Femur (tissue), 1 donor: ENCODE results near the gene CAMKK2.
"Not testable (repeated sequence)": the region's sequence is repeated elsewhere in the genome, so short reads cannot be mapped to it uniquely, and the experiment has no call there.

Experiments
- DNase-seq: peaks from one replicate; pipeline ENCODE4 v3.0.0-alpha.2; 2017

Gene CAMKK2

GRCh38 chr12:121219353-121219986 lies 77.0 kb downstream of the CAMKK2 start:
- no peak for DNase-seq

- no peak for DNase-seq
These were observed 77.7 kb downstream of the CAMKK2 start for GRCh38 chr12:121218588-121219352.

GRCh38 chr12:121217761-121218160 lies 78.7 kb downstream of the CAMKK2 start:
- DNase-seq = no peak

GRCh38 chr12:121217063-121217462 lies 79.4 kb downstream of the CAMKK2 start:
- no peak for DNase-seq

- DNase-seq = no peak
These were observed 80.4 kb downstream of the CAMKK2 start for GRCh38 chr12:121216102-121216501.

- DNase-seq = no peak
These were observed 81.4 kb downstream of the CAMKK2 start for GRCh38 chr12:121214855-121215745.

- no peak for DNase-seq
These were observed 82.2 kb downstream of the CAMKK2 start for GRCh38 chr12:121214166-121214777.

GRCh38 chr12:121212875-121213274 lies 83.6 kb downstream of the CAMKK2 start:
- no peak for DNase-seq

- peak; percentile 90 for DNase-seq
These were observed 86.6 kb downstream of the CAMKK2 start, which contains the start of gene P2RX4 for GRCh38 chr12:121209624-121210572. P2RX4 (plus strand) TSS chr12:121210129; CDS start chr12:121210165, 36 bp downstream.

GRCh38 chr12:121209221-121209620 lies 87.3 kb downstream of the CAMKK2 start:
- no peak for DNase-seq

GRCh38 chr12:121208571-121208970 lies 87.9 kb downstream of the CAMKK2 start:
- not testable (repeated sequence) for DNase-seq

GRCh38 chr12:121205491-121205890 lies 91.0 kb downstream of the CAMKK2 start:
- no peak for DNase-seq

- DNase-seq = no peak
These were observed 93.0 kb downstream of the CAMKK2 start for GRCh38 chr12:121203482-121203881.

GRCh38 chr12:121202407-121203355 lies 93.8 kb downstream of the CAMKK2 start:
- DNase-seq = no peak

- not testable (repeated sequence) for DNase-seq
These were observed 95.4 kb downstream of the CAMKK2 start for GRCh38 chr12:121201140-121201539.

GRCh38 chr12:121198949-121199348 lies 97.6 kb downstream of the CAMKK2 start:
- no peak for DNase-seq

GRCh38 chr12:121196902-121197301 lies 99.6 kb downstream of the CAMKK2 start:
- no peak for DNase-seq

- no peak for DNase-seq
These were observed 105.4 kb downstream of the CAMKK2 start for GRCh38 chr12:121191151-121191550.

GRCh38 chr12:121190523-121191031 lies 105.9 kb downstream of the CAMKK2 start:
- DNase-seq = no peak

GRCh38 chr12:121189619-121190155 lies 106.8 kb downstream of the CAMKK2 start:
- no peak for DNase-seq
